HL-60 (cell line): ENCODE results near the gene SMPD1.

Experiments
- CTCF ChIP-seq: IDR thresholded peaks from one replicate; pipeline ENCODE4 v1.5.1; 2011; ENCODE audit warnings: low read length, control low read depth, inconsistent platforms; ENCODE audit not compliant: insufficient read depth
- POLR2AphosphoS5 ChIP-seq: IDR thresholded peaks from 2 replicates; pipeline ENCODE4 v1.6.1; 2012; ENCODE audit warnings: low read depth
- SPI1 ChIP-seq: IDR thresholded peaks from 2 replicates; pipeline ENCODE4 v1.6.1; 2012; ENCODE audit warnings: low read depth, mild to moderate bottlenecking, borderline replicate concordance

DNA sequence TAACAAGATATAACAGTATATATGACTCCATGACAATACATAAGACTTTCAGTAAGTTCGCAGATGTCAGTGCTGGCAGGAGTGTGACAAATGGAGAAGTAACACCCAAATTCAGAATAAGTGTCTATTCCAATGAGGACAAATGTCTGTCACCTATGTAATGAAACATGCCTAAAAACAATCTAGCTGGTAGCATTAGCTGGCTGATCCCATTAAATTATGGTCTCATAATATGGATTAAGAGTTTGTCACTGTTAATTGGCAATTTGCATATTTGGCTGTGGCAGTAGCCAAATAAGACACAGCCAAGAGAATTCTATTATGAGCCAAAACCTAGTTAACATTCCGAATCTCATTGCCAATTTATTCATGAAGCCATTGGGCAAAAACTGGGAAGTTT lies 39.8 kb upstream of the SMPD1 start:
- TF ChIP-seq SPI1 (no peak), CTCF (no peak), POLR2AphosphoS5 (no peak)
